GM12864 (cell line): ENCODE data around the gene MAD1L1.

Source experiments
- DNase-seq: peaks from one replicate; pipeline ENCODE4 v3.0.0-alpha.2; 2011; ENCODE audit warnings: low read depth
- H3K4me3 ChIP-seq: 2 replicates; pipeline ENCODE4 v1.5.1; 2011; ENCODE audit warnings: mild to moderate bottlenecking, low read depth, low read length, control low read depth
- CTCF ChIP-seq: IDR thresholded peaks from 2 replicates; pipeline ENCODE4 v1.5.1; 2011; ENCODE audit warnings: low read depth, mild to moderate bottlenecking, moderate library complexity, low read length, control low read depth, inconsistent platforms; ENCODE audit errors: missing control alignments

MAD1L1 gene

GRCh38 chr7:1919539-1920265, 313.0 kb downstream of the MAD1L1 start:
- H3K4me3 ChIP-seq: no peak overlapping the region
- no peak for TF ChIP-seq CTCF
- DNase-seq: no peak

- no peak for TF ChIP-seq CTCF
- no peak for DNase-seq
- no peak overlapping the region for H3K4me3 ChIP-seq
Observed at GRCh38 chr7:1918881-1919525, 313.7 kb downstream of the MAD1L1 start.

GRCh38 chr7:1918063-1918645, 314.6 kb downstream of the MAD1L1 start:
- no peak for DNase-seq
- no peak overlapping the region for H3K4me3 ChIP-seq
- TF ChIP-seq CTCF: no peak

GRCh38 chr7:1917221-1918062, 315.3 kb downstream of the MAD1L1 start:
- TF ChIP-seq CTCF: no peak
- DNase-seq: no peak

GRCh38 chr7:1916601-1916970, 316.2 kb downstream of the MAD1L1 start:
- no peak overlapping the region for H3K4me3 ChIP-seq
- DNase-seq: no peak
- no peak for TF ChIP-seq CTCF

More at GRCh38 chr7:1917221-1918062, 315.3 kb downstream of the MAD1L1 start:
- H3K4me3 ChIP-seq: no peak overlapping the region

GRCh38 chr7:1915956-1916600, 316.7 kb downstream of the MAD1L1 start:
- no peak for DNase-seq
- TF ChIP-seq CTCF: no peak
- no peak overlapping the region for H3K4me3 ChIP-seq
